ENCODE measurements around the gene SERINC1. TPM values are rescaled to one million over a fixed set of nuclear protein-coding genes. Genes with fewer than 3 reads are reported as not detected.

SERINC1 gene
- total RNA-seq, 1 donor from 2014 or later: 275 TPM

- DNase-seq (ENCODE audit: low spot score): no peak
Observed at GRCh38 chr6:122393351-122393896, 78.2 kb downstream of the SERINC1 start.

Other genes starting within 250 kb of the SERINC1 start
- gene HSF2, start 72.2 kb downstream of the SERINC1 start, total RNA-seq (ENCODE audit: insufficient read depth, low replicate concordance): 8.9 TPM
- gene PKIB, start 138.6 kb upstream of the SERINC1 start, total RNA-seq (ENCODE audit: insufficient read depth, low replicate concordance): 8.7 TPM

Data from umbilical cord (tissue), 2 donors.